Tibial nerve (tissue), 4 donors: ENCODE measurements around the gene KRT33B. TPM values are rescaled to one million over a fixed set of nuclear protein-coding genes. Genes with fewer than 3 reads are reported as not detected.
A peak's percentile ranks its signal among the peaks of the same experiment; 100 is the strongest.

ENCODE experiments used
- DNase-seq, 2 donors: peaks; one replicate each; pipeline ENCODE4 v3.0.0-alpha.2; 2019; ENCODE audit warnings: low spot score in 2 of 2
- H3K27ac ChIP-seq, 4 donors: fragments of 200-600 bp; sonication (generic) in 3 of 4; one replicate each; pipeline ENCODE4 v1.5.1; 2017 to 2019; ENCODE audit warnings: mild to moderate bottlenecking in 1 of 4
- H3K27me3 ChIP-seq, 2 donors: fragments of 200-600 bp; sonication (generic) in 1 of 2; one replicate each; pipeline versions ENCODE4 v1.5.1 to v1.6.0; 2017 to 2019
- H3K36me3 ChIP-seq, 3 donors: fragments of 200-600 bp; sonication (generic); one replicate each; pipeline ENCODE4 v1.5.1; 2018 to 2019
- H3K4me1 ChIP-seq, 4 donors: fragments of 200-600 bp; sonication (generic) in 3 of 4; one replicate each; pipeline ENCODE4 v1.5.1; 2017 to 2019
- H3K4me3 ChIP-seq, 4 donors: fragments of 200-600 bp; sonication (generic) in 3 of 4; one replicate each; pipeline ENCODE4 v1.5.1; 2017 to 2019; ENCODE audit warnings: mild to moderate bottlenecking in 1 of 4, moderate library complexity in 1 of 4
- H3K9me3 ChIP-seq, 4 donors: fragments of 200-600 bp; sonication (generic) in 3 of 4; one replicate each; pipeline ENCODE4 v1.5.1; 2017 to 2019
- CTCF ChIP-seq, 5 experiments: fragments of 200-600 bp in 3 of 5; fragments of 450-650 bp in 2 of 5; sonication (generic) in 3 of 5; IDR thresholded peaks; one replicate each; pipeline ENCODE4 v1.5.1; 2016 to 2019; ENCODE audit warnings: antibody characterized with exemption in 5 of 5, mild to moderate bottlenecking in 3 of 5, moderate library complexity in 2 of 5
- EP300 ChIP-seq, 2 donors: sonication (generic); formaldehyde crosslinking; IDR thresholded peaks; one replicate each; pipeline ENCODE4 v1.6.1; 2017; ENCODE audit warnings: antibody characterized with exemption in 2 of 2, mild to moderate bottlenecking in 1 of 2
- POLR2A ChIP-seq, 2 donors: fragments of 450-650 bp; IDR thresholded peaks; one replicate each; pipeline ENCODE4 v1.6.1; 2017; ENCODE audit warnings: antibody characterized with exemption in 2 of 2, mild to moderate bottlenecking in 2 of 2, moderate library complexity in 2 of 2
- WGBS, 2 donors: methylation state at CpG; one replicate each; pipeline ENCODE4 v1.1.5; 2018; 5-methylcytosine and 5-hydroxymethylcytosine counted together
- total RNA-seq, 4 donors: library from RNA; depleted of rRNA; stranded (reverse); fragments of >200 nt; gene quantifications; one replicate each; pipeline ENCODE4 v1.1.0, GENCODE V29; 2016

Gene KRT33B
- total RNA-seq, 4 donors from 2014 or later, result not detected

- Histone ChIP-seq H3K27ac (no peak overlapping the region), H3K36me3 (no peaks in the 10 kb centered on the region), H3K9me3 (peaks cover 0 to 15% (median 0%) of the 10 kb centered on the region in 4 donors), H3K27me3 (no peaks in the 10 kb centered on the region), H3K4me1 (peaks cover 0 to 6% (median 0%) of the 10 kb centered on the region in 4 donors), H3K4me3 (no peak overlapping the region)
- peak in 1 of 2 donors; percentile 10 for DNase-seq
- TF ChIP-seq POLR2A (IDR thresholded peaks at IDR 0.05), result no peak
- TF ChIP-seq EP300 (IDR thresholded peaks at IDR 0.05), result no peak
- TF ChIP-seq CTCF (IDR thresholded peaks at IDR 0.05), result peak; percentile 67 to 77 (median 70)
- WGBS, 2 donors, result 35 to 39% methylated on average over 5 of the region's 5 CpGs
These were observed 47.3 kb downstream of the KRT33B start for GRCh38 chr17:41322094-41322902.

- no peaks in the 10 kb centered on the region for H3K27me3 ChIP-seq
- H3K36me3 ChIP-seq, result no peaks in the 10 kb centered on the region
- no peak overlapping the region for H3K27ac ChIP-seq
- peaks cover 0 to 6% (median 0%) of the 10 kb centered on the region in 4 donors for H3K4me1 ChIP-seq
- peaks cover 0 to 15% (median 0%) of the 10 kb centered on the region in 4 donors for H3K9me3 ChIP-seq
- DNase-seq, result no peak
- TF ChIP-seq CTCF (IDR thresholded peaks at IDR 0.05) (no peak), POLR2A (IDR thresholded peaks at IDR 0.05) (no peak), EP300 (IDR thresholded peaks at IDR 0.05) (no peak)
- 37 to 88% methylated on average over 2 of the region's 2 CpGs for WGBS, 2 donors
- no peak overlapping the region for H3K4me3 ChIP-seq
These were observed 51.4 kb downstream of the KRT33B start for GRCh38 chr17:41318231-41318630.

- Histone ChIP-seq H3K4me1 (no peaks in the 10 kb centered on the region), H3K9me3 (peaks cover 0 to 15% (median 0%) of the 10 kb centered on the region in 4 donors), H3K27me3 (no peaks in the 10 kb centered on the region), H3K36me3 (no peaks in the 10 kb centered on the region), H3K4me3 (no peak overlapping the region), H3K27ac (no peak overlapping the region)
- no peak for TF ChIP-seq POLR2A (IDR thresholded peaks at IDR 0.05)
- TF ChIP-seq EP300 (IDR thresholded peaks at IDR 0.05), result no peak
- TF ChIP-seq CTCF (IDR thresholded peaks at IDR 0.05), result no peak
- no peak for DNase-seq
- 79 to 84% methylated on average over 17 of the region's 17 CpGs for WGBS, 2 donors
These were observed 53.7 kb downstream of the KRT33B start for GRCh38 chr17:41315814-41316445.

- H3K9me3 ChIP-seq, result peaks cover 0 to 12% (median 0%) of the 10 kb centered on the region in 4 donors
- no peaks in the 10 kb centered on the region for H3K36me3 ChIP-seq
- DNase-seq, result no peak
- no peaks in the 10 kb centered on the region for H3K27me3 ChIP-seq
- no peaks in the 10 kb centered on the region for H3K4me1 ChIP-seq
- H3K4me3 ChIP-seq, result no peak within 1 kb of the TSS
- H3K27ac ChIP-seq, result no peak within 1 kb of the TSS
- 82 to 85% methylated on average over 20 to 21 of the region's 24 CpGs for WGBS, 2 donors
- no peak for TF ChIP-seq POLR2A (IDR thresholded peaks at IDR 0.05)
- no peak for TF ChIP-seq CTCF (IDR thresholded peaks at IDR 0.05)
- TF ChIP-seq EP300 (IDR thresholded peaks at IDR 0.05), result no peak
These were observed 54.3 kb downstream of the KRT33B start, which contains the start of gene KRTAP17-1 for GRCh38 chr17:41315204-41315794. KRTAP17-1 (minus strand) TSS chr17:41315710; CDS start chr17:41315650, 60 bp downstream.

Other genes starting within 250 kb of the KRT33B start
- not detected for gene KRTAP4-12, start 245.6 kb downstream of the KRT33B start, total RNA-seq
- not detected for gene KRTAP4-6, start 229.3 kb downstream of the KRT33B start, total RNA-seq
- not detected for gene KRTAP4-5, start 220.0 kb downstream of the KRT33B start, total RNA-seq
- not detected for gene KRTAP4-4, start 209.1 kb downstream of the KRT33B start, total RNA-seq
- gene KRTAP4-3, start 201.6 kb downstream of the KRT33B start, total RNA-seq, result not detected
- not detected for gene KRTAP4-2, start 191.6 kb downstream of the KRT33B start, total RNA-seq
- gene KRTAP4-1, start 184.9 kb downstream of the KRT33B start, total RNA-seq, result not detected
- not detected for gene KRTAP9-1, start 179.9 kb downstream of the KRT33B start, total RNA-seq
- not detected for gene KRTAP9-2, start 143.2 kb downstream of the KRT33B start, total RNA-seq
- gene KRTAP9-3, start 137.4 kb downstream of the KRT33B start, total RNA-seq, result not detected
- gene KRTAP9-8, start 131.8 kb downstream of the KRT33B start, total RNA-seq, result not detected
- gene KRTAP9-4, start 120.1 kb downstream of the KRT33B start, total RNA-seq, result not detected
- gene KRTAP9-9, start 114.4 kb downstream of the KRT33B start, total RNA-seq, result not detected
- not detected for gene KRTAP9-6, start 104.4 kb downstream of the KRT33B start, total RNA-seq
- gene KRTAP9-7, start 94.1 kb downstream of the KRT33B start, total RNA-seq, result not detected
- gene KRTAP29-1, start 67.0 kb downstream of the KRT33B start, total RNA-seq, result not detected
- gene KRTAP16-1, start 60.5 kb downstream of the KRT33B start, total RNA-seq, result not detected
- not detected for gene KRTAP17-1, start 54.1 kb downstream of the KRT33B start, total RNA-seq
- gene KRT33A, start 19.0 kb downstream of the KRT33B start, total RNA-seq, result not detected
- not detected for gene KRT34, start 12.5 kb upstream of the KRT33B start, total RNA-seq
- gene KRT31, start 27.8 kb upstream of the KRT33B start, total RNA-seq, result not detected
- not detected for gene KRT37, start 54.8 kb upstream of the KRT33B start, total RNA-seq
- gene KRT38, start 71.2 kb upstream of the KRT33B start, total RNA-seq, result not detected
- gene KRT32, start 97.6 kb upstream of the KRT33B start, total RNA-seq, result under 1 TPM in 1 of 4 donors, not detected in 3; 0.21 TPM
- not detected for gene KRT35, start 111.3 kb upstream of the KRT33B start, total RNA-seq
- under 1 TPM in 1 of 4 donors, not detected in 3; 0.42 TPM for gene KRT36, start 120.1 kb upstream of the KRT33B start, total RNA-seq
- gene KRT13, start 135.8 kb upstream of the KRT33B start, total RNA-seq, result under 1 TPM in 1 of 4 donors, not detected in 3; 0.42 TPM
- gene KRT15, start 149.1 kb upstream of the KRT33B start, total RNA-seq, result 1 to 10 TPM in 1 of 4 donors, under 1 TPM in 2, not detected in 1; 0.42 to 4.2 (median 0.78) TPM
- gene KRT19, start 158.5 kb upstream of the KRT33B start, total RNA-seq, result 1,000 to 10,000 TPM in 2 of 4 donors, 100 to 1,000 TPM in 1, 10 to 100 TPM in 1; 85.5 to 1,774 (median 1,323) TPM
- not detected for gene KRT9, start 202.2 kb upstream of the KRT33B start, total RNA-seq
- 10 to 100 TPM in 3 of 4 donors, 1 to 10 TPM in 1; 8.4 to 57.8 (median 34.0) TPM for gene KRT14, start 217.1 kb upstream of the KRT33B start, total RNA-seq
- gene KRT16, start 243.0 kb upstream of the KRT33B start, total RNA-seq, result 10 to 100 TPM in 1 of 4 donors, 1 to 10 TPM in 2, not detected in 1; 2.4 to 12.6 (median 6.6) TPM